ENCODE measurements around the gene BPGM. TPM values are rescaled to one million over a fixed set of nuclear protein-coding genes. Genes with fewer than 3 reads are reported as not detected.

Gene BPGM
- total RNA-seq (10 to 100 TPM; 25.4 to 27.1 TPM), polyA plus RNA-seq (26.8 TPM)

DNA sequence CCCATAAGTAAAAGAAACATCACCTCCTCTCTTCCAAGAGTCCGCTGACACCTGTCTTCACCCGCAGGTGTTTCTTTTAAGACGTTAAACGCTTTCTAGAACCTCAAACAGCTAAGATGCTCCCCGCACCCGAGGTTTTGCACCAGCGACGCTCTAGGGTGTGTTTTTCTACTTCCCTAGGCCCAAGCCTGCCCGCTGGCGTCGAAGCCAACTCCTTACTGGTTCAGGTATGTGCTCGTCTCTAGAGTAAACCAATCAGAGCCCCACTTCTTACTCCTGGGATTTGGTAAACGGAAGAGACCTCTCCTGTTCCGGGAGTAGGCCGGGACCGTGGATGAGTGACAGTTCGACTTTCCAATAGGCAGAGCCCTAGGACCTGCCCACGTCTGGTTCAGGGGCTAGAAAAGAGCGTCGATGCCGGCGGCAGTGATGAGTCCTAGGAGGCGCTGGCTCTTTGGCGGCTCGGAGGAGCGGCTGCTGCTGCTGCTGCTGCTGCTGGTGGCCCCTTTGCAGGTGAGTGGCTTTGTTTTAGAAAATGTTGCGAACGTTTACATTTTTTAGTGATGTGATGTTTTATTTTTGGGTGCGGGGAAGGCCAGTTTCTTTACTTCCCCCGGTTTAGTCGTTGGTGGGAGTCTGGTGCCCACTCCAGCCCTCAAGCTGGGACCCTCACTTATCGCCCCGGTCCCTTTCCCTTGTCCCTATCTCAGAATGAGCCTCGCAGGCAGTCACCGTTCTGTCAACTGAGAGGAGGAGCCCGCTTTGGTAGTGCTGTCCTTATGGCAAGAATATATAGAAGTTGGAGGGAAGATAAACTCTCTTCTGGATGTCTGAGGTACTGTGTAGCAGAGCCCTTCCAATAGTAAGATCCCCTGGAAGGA is at the start of gene BPGM:
Gene BPGM (plus strand): TSS at position 429 of the 881 bp plus-strand sequence. CDS start 14,655 bp downstream, outside the sequence.
- peak; percentile 93 to 99 (median 98) for DNase-seq
- POLR2A ChIA-PET: interaction anchor here (0.7 to 2.2 kb wide), 12 partner anchors 11 to 564 kb away, joined by 3 to 9 read pairs (median 4); partner anchors contain the start of gene SLC35B4
- no peaks in the 10 kb centered on the region for H3K9me3 ChIP-seq (ENCODE audit: low read length)
- Mint-ChIP-seq H3K4me1 (peaks cover 20 to 35% (median 28%) of the 10 kb centered on the region in 3 donors), H3K36me3 (peaks cover 0 to 8% (median 2%) of the 10 kb centered on the region in 3 donors), H3K27me3 (no peaks in the 10 kb centered on the region), H3K27ac (no peak within 1 kb of the TSS), H3K9me3 (no peaks in the 10 kb centered on the region), H3K4me3 (no peak within 1 kb of the TSS)
- peak within 1 kb of the TSS; percentile 87 for H3K27ac ChIP-seq (ENCODE audit: low read depth, low read length)
- H3K36me3 ChIP-seq (ENCODE audit: insufficient read depth, low read length): no peaks in the 10 kb centered on the region
- CTCF ChIA-PET: interaction anchor here (0.7 to 5.8 kb wide), 11 partner anchors 12 to 524 kb away, joined by 3 to 55 read pairs (median 5); partner anchors contain the start of genes CYREN and TMEM140
- H3K27me3 ChIP-seq (ENCODE audit: insufficient read depth, low read length, poor library complexity, severe bottlenecking): no peaks in the 10 kb centered on the region
- peak within 1 kb of the TSS; percentile 81 for H3K4me3 ChIP-seq (ENCODE audit: low read length)
- peaks cover 19% of the 10 kb centered on the region for H3K4me1 ChIP-seq (ENCODE audit: insufficient read depth, low read length)

DNA sequence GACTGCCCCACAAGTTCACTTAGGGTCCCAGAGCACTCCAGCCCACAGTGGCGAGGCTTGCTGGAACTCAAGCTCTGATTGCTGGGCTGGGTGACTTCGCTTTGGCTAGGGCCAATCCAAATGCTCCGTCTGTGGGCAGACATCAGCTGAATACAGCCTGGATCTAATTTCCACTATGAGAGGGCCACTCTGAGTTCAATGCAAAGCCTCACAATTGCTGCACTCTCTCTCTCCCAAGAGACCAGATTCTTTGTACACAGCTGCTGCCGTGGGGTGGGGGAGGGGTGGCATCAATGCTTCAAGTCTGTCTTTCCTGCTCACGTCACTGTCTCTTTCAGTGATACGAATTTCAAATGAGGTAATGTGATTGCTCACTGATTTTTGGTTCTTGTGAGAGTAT is 47.3 kb upstream of the BPGM start:
- Mint-ChIP-seq H3K27me3 (peaks cover 12 to 44% of the 10 kb centered on the region in 2 donors), H3K9me3 (peaks cover 0 to 7% (median 5%) of the 10 kb centered on the region in 5 donors), H3K4me1 (no peaks in the 10 kb centered on the region), H3K4me3 (no peak overlapping the region), H3K27ac (no peak overlapping the region), H3K36me3 (peaks cover 0 to 3% (median 1%) of the 10 kb centered on the region in 3 donors)
- H3K36me3 ChIP-seq (ENCODE audit: insufficient read depth, low read length): no peaks in the 10 kb centered on the region
- ChIA-PET CTCF (no interaction called here), POLR2A (no interaction called here)
- H3K27me3 ChIP-seq (ENCODE audit: insufficient read depth, low read length, poor library complexity, severe bottlenecking): no peaks in the 10 kb centered on the region
- H3K4me1 ChIP-seq (ENCODE audit: insufficient read depth, low read length): no peaks in the 10 kb centered on the region
- no peak for DNase-seq
- H3K4me3 ChIP-seq (ENCODE audit: low read length): no peak overlapping the region
- H3K9me3 ChIP-seq (ENCODE audit: low read length): no peaks in the 10 kb centered on the region
- H3K27ac ChIP-seq (ENCODE audit: low read depth, low read length): no peak overlapping the region

DNA sequence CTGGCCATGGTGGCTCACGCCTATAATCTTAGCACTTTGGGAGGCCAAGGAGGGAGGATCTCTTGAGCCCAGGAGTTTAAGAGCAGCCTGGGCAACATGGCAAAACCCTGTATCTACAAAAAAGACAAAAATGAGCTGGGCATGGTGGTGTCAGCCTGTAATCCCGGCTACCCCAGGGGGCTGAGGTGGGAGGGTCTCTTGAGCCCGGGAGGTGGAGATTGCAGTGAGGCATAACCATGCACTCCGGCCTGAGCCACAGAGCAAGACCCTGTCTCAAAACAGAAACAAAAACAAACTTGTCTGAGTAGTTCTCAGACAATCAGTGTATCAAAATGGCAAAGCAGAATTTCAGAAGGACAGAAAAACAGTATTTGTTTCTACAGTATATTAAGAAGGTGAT is 45.2 kb upstream of the BPGM start:
- Mint-ChIP-seq H3K9me3 (peaks cover 0 to 7% (median 5%) of the 10 kb centered on the region in 5 donors), H3K36me3 (peaks cover 0 to 3% (median 1%) of the 10 kb centered on the region in 3 donors), H3K4me1 (peaks cover 1 to 3% (median 2%) of the 10 kb centered on the region in 3 donors), H3K4me3 (no peak overlapping the region), H3K27ac (no peak overlapping the region), H3K27me3 (peaks cover 16 to 56% of the 10 kb centered on the region in 2 donors)
- Histone ChIP-seq H3K4me1 (ENCODE audit: insufficient read depth, low read length) (no peaks in the 10 kb centered on the region), H3K27ac (ENCODE audit: low read depth, low read length) (no peak overlapping the region), H3K27me3 (ENCODE audit: insufficient read depth, low read length, poor library complexity, severe bottlenecking) (no peaks in the 10 kb centered on the region), H3K4me3 (ENCODE audit: low read length) (no peak overlapping the region), H3K9me3 (ENCODE audit: low read length) (no peaks in the 10 kb centered on the region), H3K36me3 (ENCODE audit: insufficient read depth, low read length) (no peaks in the 10 kb centered on the region)
- ChIA-PET CTCF (no interaction called here), POLR2A (no interaction called here)
- DNase-seq: no peak

DNA sequence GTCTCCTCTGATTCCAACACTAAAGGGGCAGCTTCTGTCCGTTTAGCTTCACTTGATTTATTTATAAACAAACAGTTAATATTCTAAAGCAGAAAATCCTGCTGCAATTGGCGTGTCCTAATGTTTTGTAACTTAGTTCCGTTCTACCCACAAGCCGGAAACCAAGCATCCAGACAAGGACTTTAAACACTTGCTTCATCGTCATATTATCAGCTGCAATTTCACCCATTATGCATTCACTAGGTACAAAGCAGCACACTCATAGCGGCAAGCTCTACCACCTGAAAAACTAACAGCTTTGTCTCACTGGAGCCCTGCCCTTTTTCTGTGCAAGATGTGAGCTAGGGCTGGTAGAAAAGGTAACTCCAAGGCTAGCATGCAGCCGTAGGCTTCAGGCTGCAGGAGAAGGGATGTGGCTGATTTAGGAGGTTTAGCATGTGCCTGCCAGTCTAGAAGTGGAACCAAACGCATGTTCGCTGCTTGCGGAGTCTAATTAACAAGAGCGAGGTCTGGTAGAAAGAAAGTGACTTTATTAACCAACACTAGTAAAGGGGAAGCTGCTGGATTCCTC is 43.7 kb upstream of the BPGM start:
- Mint-ChIP-seq H3K36me3 (peaks cover 0 to 3% (median 1%) of the 10 kb centered on the region in 3 donors), H3K27ac (no peak overlapping the region), H3K9me3 (peaks cover 0 to 5% (median 4%) of the 10 kb centered on the region in 5 donors), H3K4me1 (peaks cover 2 to 5% (median 4%) of the 10 kb centered on the region in 3 donors), H3K4me3 (no peak overlapping the region), H3K27me3 (peaks cover 17 to 59% of the 10 kb centered on the region in 2 donors)
- CTCF ChIA-PET: no interaction called here
- DNase-seq: no peak
- Histone ChIP-seq H3K4me1 (ENCODE audit: insufficient read depth, low read length) (no peaks in the 10 kb centered on the region), H3K4me3 (ENCODE audit: low read length) (no peak overlapping the region), H3K36me3 (ENCODE audit: insufficient read depth, low read length) (no peaks in the 10 kb centered on the region), H3K27ac (ENCODE audit: low read depth, low read length) (no peak overlapping the region), H3K27me3 (ENCODE audit: insufficient read depth, low read length, poor library complexity, severe bottlenecking) (no peaks in the 10 kb centered on the region), H3K9me3 (ENCODE audit: low read length) (no peaks in the 10 kb centered on the region)
- POLR2A ChIA-PET: no interaction called here

DNA sequence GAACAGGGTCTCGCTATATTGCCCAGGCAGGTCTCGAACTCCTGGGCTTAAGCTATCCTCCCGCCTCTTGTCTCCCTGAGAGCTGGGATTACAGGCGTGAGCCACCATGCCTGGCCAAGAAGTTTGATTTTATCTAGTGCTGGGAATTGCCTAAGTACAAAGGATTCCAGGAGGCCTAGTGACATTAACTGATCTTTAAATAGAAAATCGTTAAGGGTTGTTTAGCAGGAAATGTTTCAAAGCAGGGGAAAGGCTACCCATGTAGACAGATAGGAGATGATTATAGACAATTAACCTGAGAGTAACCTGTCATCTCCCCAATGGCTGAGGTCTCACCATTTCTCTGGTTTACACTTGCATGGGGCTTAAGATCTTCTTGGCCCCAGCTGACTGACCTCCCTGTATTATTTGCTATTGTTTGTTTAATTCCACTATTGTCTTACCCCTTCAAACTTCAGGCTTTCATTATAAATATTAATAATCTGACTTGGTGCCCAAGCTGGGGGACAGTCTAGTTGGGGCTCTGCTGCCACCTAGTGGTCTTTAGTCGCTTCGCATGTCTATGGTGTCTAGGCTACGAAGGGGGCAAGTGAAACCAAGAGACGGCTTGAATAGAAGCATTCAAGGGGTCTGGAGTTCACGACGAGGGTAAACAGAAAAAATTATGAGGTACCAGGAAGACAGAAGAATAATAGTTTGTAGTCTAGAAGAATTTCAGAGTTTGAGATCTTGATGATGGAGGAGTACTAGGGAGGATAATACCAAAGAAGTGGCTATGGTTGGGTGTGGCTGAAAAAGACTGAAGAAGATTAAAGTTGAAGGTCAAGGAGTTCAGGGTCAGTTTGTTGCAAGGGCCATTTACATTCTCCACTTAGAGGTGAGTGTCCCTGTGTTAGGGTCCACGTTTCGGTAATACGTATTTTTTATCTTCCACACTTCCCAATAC is 40.4 kb upstream of the BPGM start:
- Mint-ChIP-seq H3K4me3 (peak overlapping the region in 5 of 7 donors; percentile 46 to 78 (median 51)), H3K36me3 (no peaks in the 10 kb centered on the region), H3K27ac (peak overlapping the region in 2 of 8 donors; percentile 21 to 40), H3K27me3 (peaks cover 13 to 58% of the 10 kb centered on the region in 2 donors), H3K4me1 (peaks cover 2 to 5% (median 4%) of the 10 kb centered on the region in 3 donors), H3K9me3 (no peaks in the 10 kb centered on the region)
- ChIA-PET POLR2A (no interaction called here), CTCF (interaction anchor here (1.0 to 2.4 kb wide), 5 partner anchors 10 to 177 kb away, joined by 3 to 15 read pairs (median 4); no protein-coding TSS in a partner anchor)
- H3K27me3 ChIP-seq (ENCODE audit: insufficient read depth, low read length, poor library complexity, severe bottlenecking): no peaks in the 10 kb centered on the region
- no peaks in the 10 kb centered on the region for H3K4me1 ChIP-seq (ENCODE audit: insufficient read depth, low read length)
- H3K4me3 ChIP-seq (ENCODE audit: low read length): no peak overlapping the region
- H3K36me3 ChIP-seq (ENCODE audit: insufficient read depth, low read length): no peaks in the 10 kb centered on the region
- no peaks in the 10 kb centered on the region for H3K9me3 ChIP-seq (ENCODE audit: low read length)
- H3K27ac ChIP-seq (ENCODE audit: low read depth, low read length): no peak overlapping the region
- peak; percentile 33 to 70 (median 45) for DNase-seq

DNA sequence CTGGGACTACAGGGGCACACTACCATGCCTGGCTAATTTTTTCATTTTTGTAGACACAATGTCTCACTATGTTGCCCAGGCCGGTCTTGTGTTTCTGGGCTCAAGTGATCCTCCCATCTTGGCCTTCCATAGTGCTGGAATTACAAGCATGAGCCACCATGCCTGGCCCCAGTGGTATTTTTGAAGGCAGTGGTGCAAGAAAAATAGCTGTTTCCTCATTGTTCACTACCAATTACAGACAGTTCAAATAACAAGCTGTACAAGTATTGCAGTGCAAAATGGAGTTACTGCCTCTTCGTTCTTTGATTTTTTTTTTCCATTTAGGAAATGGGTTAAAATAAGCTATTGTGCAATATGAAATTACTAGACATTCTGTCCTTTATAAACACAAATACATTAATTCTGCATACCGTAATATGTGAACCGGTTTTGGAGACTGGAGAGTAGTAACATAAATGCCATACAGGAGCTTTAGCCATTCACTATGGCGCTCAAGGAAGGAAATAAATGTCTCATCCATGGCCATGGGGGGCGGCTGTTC is 35.0 kb upstream of the BPGM start:
- Histone ChIP-seq H3K9me3 (ENCODE audit: low read length) (no peaks in the 10 kb centered on the region), H3K4me1 (ENCODE audit: insufficient read depth, low read length) (no peaks in the 10 kb centered on the region), H3K27ac (ENCODE audit: low read depth, low read length) (no peak overlapping the region), H3K27me3 (ENCODE audit: insufficient read depth, low read length, poor library complexity, severe bottlenecking) (no peaks in the 10 kb centered on the region), H3K4me3 (ENCODE audit: low read length) (no peak overlapping the region), H3K36me3 (ENCODE audit: insufficient read depth, low read length) (no peaks in the 10 kb centered on the region)
- Mint-ChIP-seq H3K27ac (no peak overlapping the region), H3K4me1 (no peaks in the 10 kb centered on the region), H3K4me3 (no peak overlapping the region), H3K36me3 (peaks cover 0 to 1% (median 0%) of the 10 kb centered on the region in 3 donors), H3K9me3 (peaks cover 0 to 2% (median 0%) of the 10 kb centered on the region in 5 donors), H3K27me3 (peaks cover 4 to 45% of the 10 kb centered on the region in 2 donors)
- ChIA-PET CTCF (interaction anchor here (1.0 to 1.2 kb wide), 2 partner anchors 8 to 179 kb away, joined by 3 read pairs; no protein-coding TSS in a partner anchor), POLR2A (no interaction called here)
- no peak for DNase-seq

DNA sequence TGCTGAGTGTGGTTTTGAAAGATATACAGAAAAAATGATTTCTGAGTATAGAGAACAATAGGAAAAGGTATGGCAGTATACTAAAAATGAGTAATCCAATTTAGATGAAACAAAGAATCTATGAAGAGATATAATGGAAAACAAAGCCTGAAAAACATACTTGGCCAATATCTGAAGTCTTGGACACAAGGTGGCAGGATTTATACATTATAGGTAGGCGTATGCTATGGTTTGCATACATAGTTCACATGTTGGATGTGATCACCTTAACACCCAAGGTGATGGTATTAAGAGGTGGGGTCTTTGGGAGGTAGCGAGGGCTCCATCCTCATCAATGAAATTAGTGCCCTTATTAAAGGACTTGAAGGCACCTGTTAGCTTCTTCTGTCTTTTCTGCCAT is 34.5 kb upstream of the BPGM start:
- Mint-ChIP-seq H3K27me3 (peaks cover 4 to 45% of the 10 kb centered on the region in 2 donors), H3K9me3 (peaks cover 0 to 2% (median 0%) of the 10 kb centered on the region in 5 donors), H3K4me3 (no peak overlapping the region), H3K4me1 (no peaks in the 10 kb centered on the region), H3K27ac (no peak overlapping the region), H3K36me3 (peaks cover 0 to 1% (median 0%) of the 10 kb centered on the region in 3 donors)
- Histone ChIP-seq H3K4me1 (ENCODE audit: insufficient read depth, low read length) (no peaks in the 10 kb centered on the region), H3K27me3 (ENCODE audit: insufficient read depth, low read length, poor library complexity, severe bottlenecking) (no peaks in the 10 kb centered on the region), H3K27ac (ENCODE audit: low read depth, low read length) (no peak overlapping the region), H3K36me3 (ENCODE audit: insufficient read depth, low read length) (no peaks in the 10 kb centered on the region), H3K9me3 (ENCODE audit: low read length) (no peaks in the 10 kb centered on the region), H3K4me3 (ENCODE audit: low read length) (no peak overlapping the region)
- POLR2A ChIA-PET: no interaction called here
- no peak for DNase-seq
- CTCF ChIA-PET: interaction anchor here (1.0 to 1.2 kb wide), 2 partner anchors 8 to 180 kb away, joined by 3 read pairs; no protein-coding TSS in a partner anchor

All from CD8-positive, alpha-beta memory T cell (primary cell).